Measurements from ENCODE around the gene CAV2. TPM values are rescaled to one million over a fixed set of nuclear protein-coding genes. Genes with fewer than 3 reads are reported as not detected.

CAV2 gene
- total and polyA plus RNA-seq, 2 of the 8 experiments (the other 6 are each of a cell fraction or from before 2014, with no cell fraction given), result 2.8 to 4.7 TPM

DNA sequence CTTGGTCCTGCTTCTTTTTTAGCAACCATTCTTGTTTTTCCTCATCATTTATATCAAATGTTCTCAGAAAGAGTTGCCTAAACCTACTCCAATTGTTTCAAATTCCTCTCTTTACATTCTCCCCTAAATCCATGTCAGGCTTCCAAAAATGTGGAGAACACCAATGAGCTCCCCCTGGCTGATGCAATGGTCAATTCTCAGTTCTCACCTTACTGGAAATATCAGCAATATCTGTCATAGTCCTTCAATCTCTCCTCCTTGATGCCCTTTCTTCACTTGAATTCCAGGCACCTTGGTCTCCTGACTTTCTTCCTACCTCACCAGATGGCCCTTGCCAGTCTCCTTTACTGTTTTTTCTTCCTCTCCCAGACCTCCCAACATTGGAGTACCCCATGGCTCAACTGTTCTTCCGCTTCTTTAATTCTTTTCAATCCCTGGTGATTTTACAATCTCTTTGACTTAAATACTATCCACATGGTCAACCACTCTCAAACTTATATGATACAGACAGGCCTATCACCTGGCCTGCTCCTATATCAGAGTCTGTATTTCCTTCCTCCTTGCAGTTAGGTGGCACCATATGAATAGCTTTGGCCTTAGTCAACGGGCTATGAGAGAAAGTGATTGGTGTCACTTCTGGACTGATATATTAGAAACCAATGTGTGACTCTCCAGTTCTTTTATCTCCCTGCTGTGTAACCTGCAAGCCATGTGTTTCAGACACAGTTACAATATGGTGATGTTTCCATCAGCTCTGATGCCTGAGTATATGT lies 47.4 kb upstream of the CAV2 start:
- H4K91ac ChIP-seq (replicated peaks; ENCODE audit: insufficient read length, low read length), result no peak overlapping the region
- CTCF ChIA-PET (ENCODE audit: partially characterized antibody), result interaction anchor here (0.8 to 1.4 kb wide), 10 partner anchors 9 to 281 kb away, joined by 3 to 7 read pairs (median 3); no protein-coding TSS in a partner anchor
- WGBS, 2 experiments (ENCODE audit: extremely low coverage in 1 of 2, insufficient coverage in 1 of 2, insufficient read length in 1 of 2, insufficient replicate concordance in 2 of 2, low coverage in 1 of 2, low lambda C conversion rate in 2 of 2, missing lambda C conversion rate in 1 of 2), result 86% methylated on average over 2 of the region's 2 CpGs; no CpG with 5 or more reads in 1 of the 2 experiments
- POLR2A ChIA-PET (ENCODE audit: partially characterized antibody), result interaction anchor here (0.6 kb wide), 1 partner anchor 25 kb away, joined by 3 read pairs; no protein-coding TSS in a partner anchor
- H3K14ac ChIP-seq (ENCODE audit: insufficient read length), result no peak overlapping the region
- no peak overlapping the region for H3K56ac ChIP-seq (replicated peaks; ENCODE audit: insufficient read length, low read depth, low read length)
- H3K4me3 ChIP-seq (ENCODE audit: extremely low read depth in 1 of 4, insufficient read depth in 2 of 4, low read depth in 3 of 4, low read length in 4 of 4), result no peak overlapping the region
- TF ChIP-seq, protein P1, sequence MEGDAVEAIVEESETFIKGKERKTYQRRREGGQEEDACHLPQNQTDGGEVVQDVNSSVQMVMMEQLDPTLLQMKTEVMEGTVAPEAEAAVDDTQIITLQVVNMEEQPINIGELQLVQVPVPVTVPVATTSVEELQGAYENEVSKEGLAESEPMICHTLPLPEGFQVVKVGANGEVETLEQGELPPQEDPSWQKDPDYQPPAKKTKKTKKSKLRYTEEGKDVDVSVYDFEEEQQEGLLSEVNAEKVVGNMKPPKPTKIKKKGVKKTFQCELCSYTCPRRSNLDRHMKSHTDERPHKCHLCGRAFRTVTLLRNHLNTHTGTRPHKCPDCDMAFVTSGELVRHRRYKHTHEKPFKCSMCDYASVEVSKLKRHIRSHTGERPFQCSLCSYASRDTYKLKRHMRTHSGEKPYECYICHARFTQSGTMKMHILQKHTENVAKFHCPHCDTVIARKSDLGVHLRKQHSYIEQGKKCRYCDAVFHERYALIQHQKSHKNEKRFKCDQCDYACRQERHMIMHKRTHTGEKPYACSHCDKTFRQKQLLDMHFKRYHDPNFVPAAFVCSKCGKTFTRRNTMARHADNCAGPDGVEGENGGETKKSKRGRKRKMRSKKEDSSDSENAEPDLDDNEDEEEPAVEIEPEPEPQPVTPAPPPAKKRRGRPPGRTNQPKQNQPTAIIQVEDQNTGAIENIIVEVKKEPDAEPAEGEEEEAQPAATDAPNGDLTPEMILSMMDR (IDR thresholded peaks at IDR 0.05; ENCODE audit: control extremely low read depth in 1 of 3, insufficient read depth in 1 of 3, low read depth in 1 of 3, low read length in 3 of 3), result peak in 2 of 3 experiments; percentile 14 to 42; a peak in 2 of 4 replicates
- TF ChIP-seq RAD21 (IDR thresholded peaks at IDR 0.05 in 1 of 2, conservative IDR thresholded peaks at IDR 0.05 in 1 of 2; ENCODE audit: low read depth in 2 of 2, low read length in 2 of 2) (peak; percentile 8 to 23; a peak in 2 of 4 replicates), CBX5 (IDR thresholded peaks at IDR 0.05; ENCODE audit: low read depth, low read length) (no peak)
- no peaks in the 10 kb centered on the region for H3K4me1 ChIP-seq (replicated peaks in 1 of 4; ENCODE audit: control insufficient read depth in 3 of 4, insufficient read depth in 4 of 4, low read length in 3 of 4)
- no peak overlapping the region for H2BK120ac ChIP-seq (replicated peaks; ENCODE audit: low read depth, low read length)
- no peaks in the 10 kb centered on the region for H3K36me3 ChIP-seq (ENCODE audit: control insufficient read depth in 2 of 4, insufficient read depth in 4 of 4, low read length in 3 of 4)
- DNase-seq (ENCODE audit: low read depth in 1 of 2, low spot score in 2 of 2) (no peak), FAIRE-seq (no peak)
- H2BK5ac ChIP-seq (ENCODE audit: low read depth, low read length), result no peak overlapping the region
- no peaks in the 10 kb centered on the region for H3K79me2 ChIP-seq (ENCODE audit: control insufficient read depth in 1 of 2, insufficient read depth in 2 of 2, low read length in 2 of 2)
- H4K5ac ChIP-seq (ENCODE audit: insufficient read length, low read depth, low read length), result no peak overlapping the region
- peak overlapping the region; percentile 18; the same call in 1 of the 2 replicates for H2BK15ac ChIP-seq (ENCODE audit: low read length)
- H3K4me2 ChIP-seq (ENCODE audit: insufficient read depth in 1 of 2, low read depth in 2 of 2, low read length in 2 of 2), result no peak overlapping the region
- no peak overlapping the region for H3K18ac ChIP-seq (ENCODE audit: extremely low read depth, low read length)
- H3K23me2 ChIP-seq (ENCODE audit: low read depth, low read length), result no peaks in the 10 kb centered on the region; the same call in 1 of the 2 replicates
- H3K79me1 ChIP-seq (ENCODE audit: low read depth, low read length), result no peaks in the 10 kb centered on the region
- no peaks in the 10 kb centered on the region for H3K9me3 ChIP-seq (ENCODE audit: insufficient read depth in 2 of 2, low read depth in 1 of 2, low read length in 1 of 2)
- H4K8ac ChIP-seq (ENCODE audit: extremely low read depth, insufficient read depth, low read length), result no peak overlapping the region
- H2AFZ ChIP-seq (ENCODE audit: low read length), result 0 out of 2 replicates have a peak overlapping the region, but pooled peaks have one; percentile 73
- no peak overlapping the region for H3K23ac ChIP-seq (ENCODE audit: insufficient read length)
- H3K27me3 ChIP-seq (replicated peaks in 1 of 4; ENCODE audit: control insufficient read depth in 3 of 4, extremely low read depth in 1 of 4, insufficient read depth in 3 of 4, low read length in 3 of 4), result no peaks in the 10 kb centered on the region
- H2AK5ac ChIP-seq (ENCODE audit: low read depth, low read length), result no peak overlapping the region
- H3K4ac ChIP-seq (replicated peaks; ENCODE audit: insufficient read length, low read depth, low read length), result no peak overlapping the region
- no peak overlapping the region for H2BK20ac ChIP-seq (ENCODE audit: low read length)
- no peaks in the 10 kb centered on the region for H4K20me1 ChIP-seq (replicated peaks in 1 of 2; ENCODE audit: control insufficient read depth in 1 of 2, insufficient read depth in 2 of 2, low read length in 2 of 2)
- H3K27ac ChIP-seq (ENCODE audit: low read depth, low read length), result no peak overlapping the region
- H2BK12ac ChIP-seq (ENCODE audit: low read depth, low read length), result 0 out of 2 replicates have a peak overlapping the region, but pooled peaks have one; percentile 0
- no peak overlapping the region for H3K9ac ChIP-seq (replicated peaks in 1 of 4; ENCODE audit: extremely low read depth in 1 of 4, low read depth in 3 of 4, low read length in 3 of 4)
